ENCODE results near the gene CA5B.

DNA sequence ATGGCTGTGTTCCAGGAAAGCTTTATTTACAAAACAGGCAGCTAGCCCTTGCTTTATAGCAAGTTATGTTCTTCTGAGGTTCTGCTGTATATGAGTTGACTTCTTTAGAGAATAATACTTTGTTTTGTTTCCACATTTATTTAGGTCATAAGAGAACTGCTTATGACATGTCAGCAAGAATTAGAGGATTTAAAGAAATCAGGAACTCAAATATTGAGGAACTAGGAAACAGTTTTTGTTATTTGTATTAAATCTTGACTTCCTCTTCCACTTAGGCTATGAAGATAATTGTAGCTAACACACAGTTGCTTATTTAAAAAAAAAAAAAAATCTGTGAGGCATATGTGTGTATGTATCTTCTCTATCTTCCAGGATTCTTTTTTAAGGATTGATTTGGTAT, 66.5 kb downstream of the CA5B start:
- TF ChIP-seq CTCF (IDR thresholded peaks at IDR 0.05), result no peak
- TF ChIP-seq POLR2A (IDR thresholded peaks at IDR 0.05), result no peak

Data from thyroid gland (tissue), 4 donors.